Measurements from ENCODE around the gene PLPPR1.

DNA sequence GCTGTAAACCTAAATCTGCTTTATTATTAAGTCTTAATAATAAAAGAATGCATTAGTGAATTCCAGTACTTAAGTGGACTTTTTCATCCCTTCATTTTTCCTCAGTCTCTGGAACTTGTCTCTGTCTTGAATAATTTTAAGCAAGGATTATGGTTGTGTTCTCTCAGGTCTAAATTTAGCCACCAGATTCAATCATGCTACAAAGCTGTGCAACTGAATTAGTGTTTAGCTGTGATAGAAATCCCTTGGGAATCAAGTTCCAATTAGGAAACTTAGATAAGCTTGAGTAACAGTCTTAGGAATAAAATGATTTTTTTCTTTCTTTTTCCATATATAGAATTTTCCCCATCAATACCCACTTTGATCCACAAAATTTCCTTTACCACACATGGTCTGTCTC lies 104.3 kb downstream of the PLPPR1 start:
- TF ChIP-seq GATA2 (IDR thresholded peaks at IDR 0.05; ENCODE audit: low read depth, low read length) = no peak
- TF ChIP-seq GATA3 (IDR thresholded peaks at IDR 0.05; ENCODE audit: low read depth, low read length) = no peak
